GM12875 (cell line): ENCODE data around the gene RFXANK.

ENCODE experiments used
- H3K4me3 ChIP-seq: one replicate; pipeline ENCODE4 v1.5.1; 2011; ENCODE audit warnings: low read depth, low read length, control low read depth
- CTCF ChIP-seq: IDR thresholded peaks from 2 replicates; pipeline ENCODE4 v1.5.1; 2011; ENCODE audit warnings: low read depth, mild to moderate bottlenecking, control low read depth, inconsistent platforms, low read length, moderate library complexity, borderline replicate concordance; ENCODE audit not compliant: insufficient read depth

Gene RFXANK

GRCh38 chr19:19159534-19159933 is 32.5 kb upstream of the RFXANK start:
- no peak for TF ChIP-seq CTCF
- H3K4me3 ChIP-seq, result no peak overlapping the region

GRCh38 chr19:19160461-19161035 is 31.5 kb upstream of the RFXANK start:
- TF ChIP-seq CTCF, result no peak
- H3K4me3 ChIP-seq, result no peak overlapping the region

- H3K4me3 ChIP-seq, result no peak overlapping the region
- TF ChIP-seq CTCF, result no peak
Observed at GRCh38 chr19:19162495-19162894, 29.6 kb upstream of the RFXANK start.

GRCh38 chr19:19165396-19165795 is 26.7 kb upstream of the RFXANK start:
- no peak for TF ChIP-seq CTCF
- no peak overlapping the region for H3K4me3 ChIP-seq

GRCh38 chr19:19167612-19168011 is 24.4 kb upstream of the RFXANK start:
- TF ChIP-seq CTCF, result no peak
- peak overlapping the region; percentile 24 for H3K4me3 ChIP-seq

- H3K4me3 ChIP-seq, result peak overlapping the region; percentile 57
Observed at GRCh38 chr19:19169236-19170052, 22.6 kb upstream of the RFXANK start.

More at GRCh38 chr19:19169236-19170052, 22.6 kb upstream of the RFXANK start:
- TF ChIP-seq CTCF, result no peak
